GM21737 (cell line): ENCODE results near the gene QKI.
"Not testable (repeated sequence)": the region's sequence is repeated elsewhere in the genome, so short reads cannot be mapped to it uniquely, and the experiment has no call there.

ENCODE experiments used
- ATAC-seq: cut with Tn5 transposase; IDR thresholded peaks from one replicate; pipeline ENCODE4 v1.9.1; 2021; ENCODE audit warnings: mild to moderate bottlenecking, moderate library complexity; ENCODE audit not compliant: unreplicated experiment

Gene QKI

DNA sequence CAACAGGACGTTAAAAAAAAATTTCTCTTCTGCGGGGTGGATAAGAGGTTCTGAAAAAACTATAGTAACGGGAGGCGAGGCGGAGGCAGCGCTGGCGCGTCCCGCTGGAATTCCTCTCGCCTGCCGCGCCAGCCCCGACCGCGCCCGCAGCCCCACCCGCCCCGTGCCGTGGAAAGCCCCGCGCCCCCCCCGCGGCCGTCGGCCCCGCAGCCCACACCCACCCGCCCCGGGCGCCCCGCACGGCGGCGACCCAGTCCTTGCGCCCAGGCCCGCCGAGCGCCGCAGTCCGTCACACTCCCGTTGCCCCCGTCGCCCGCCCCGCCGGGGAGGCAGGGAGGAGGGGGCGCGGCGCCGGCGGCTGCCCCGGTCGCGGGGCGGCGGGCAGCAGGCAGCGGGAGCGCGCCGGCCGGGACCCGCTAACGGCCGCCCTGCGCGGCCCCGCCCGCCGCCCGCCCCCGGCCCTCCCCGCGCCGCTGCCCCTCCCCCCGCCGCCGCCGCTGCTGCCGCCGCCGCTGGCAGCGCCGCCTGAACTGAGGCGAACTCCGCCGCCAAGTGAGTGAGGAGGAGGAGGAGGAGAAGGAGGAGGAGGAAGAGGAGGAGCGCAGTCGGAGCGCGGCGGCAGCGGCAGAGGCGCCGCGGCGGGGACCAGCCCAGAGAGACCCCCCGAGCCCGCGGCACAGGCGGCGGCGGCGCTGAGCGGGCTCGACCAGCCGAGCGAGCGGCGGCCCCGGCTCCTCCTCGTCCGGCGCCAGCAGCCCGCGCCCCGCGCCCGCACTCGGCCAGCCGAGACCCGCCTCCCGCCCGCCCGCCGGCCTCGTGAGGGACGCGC, at the start of gene QKI:
QKI (plus strand) TSS at position 602 of the 829 bp plus-strand sequence. CDS start 476 bp downstream, outside the sequence.
- ATAC-seq, result peak; percentile 40

DNA sequence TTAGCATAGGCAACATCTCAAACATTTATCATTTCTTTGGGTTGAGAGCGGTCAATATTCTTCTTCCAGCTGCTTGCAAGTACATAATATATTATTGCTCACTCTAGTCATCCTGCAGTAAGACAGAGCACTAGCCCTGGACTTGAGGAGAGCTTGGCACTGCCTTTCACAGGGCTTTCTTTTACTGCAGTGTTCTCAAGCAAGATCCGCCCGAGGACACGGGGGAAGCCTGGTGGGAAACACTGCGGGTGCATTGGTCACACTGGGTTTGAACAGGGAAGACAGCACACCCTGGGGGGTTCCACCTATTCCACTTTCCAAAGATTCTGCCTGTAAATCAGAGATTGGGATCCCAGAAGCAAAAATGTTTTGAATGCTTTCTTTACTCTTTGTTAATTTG, 48.2 kb upstream of the QKI start:
- ATAC-seq, result no peak

DNA sequence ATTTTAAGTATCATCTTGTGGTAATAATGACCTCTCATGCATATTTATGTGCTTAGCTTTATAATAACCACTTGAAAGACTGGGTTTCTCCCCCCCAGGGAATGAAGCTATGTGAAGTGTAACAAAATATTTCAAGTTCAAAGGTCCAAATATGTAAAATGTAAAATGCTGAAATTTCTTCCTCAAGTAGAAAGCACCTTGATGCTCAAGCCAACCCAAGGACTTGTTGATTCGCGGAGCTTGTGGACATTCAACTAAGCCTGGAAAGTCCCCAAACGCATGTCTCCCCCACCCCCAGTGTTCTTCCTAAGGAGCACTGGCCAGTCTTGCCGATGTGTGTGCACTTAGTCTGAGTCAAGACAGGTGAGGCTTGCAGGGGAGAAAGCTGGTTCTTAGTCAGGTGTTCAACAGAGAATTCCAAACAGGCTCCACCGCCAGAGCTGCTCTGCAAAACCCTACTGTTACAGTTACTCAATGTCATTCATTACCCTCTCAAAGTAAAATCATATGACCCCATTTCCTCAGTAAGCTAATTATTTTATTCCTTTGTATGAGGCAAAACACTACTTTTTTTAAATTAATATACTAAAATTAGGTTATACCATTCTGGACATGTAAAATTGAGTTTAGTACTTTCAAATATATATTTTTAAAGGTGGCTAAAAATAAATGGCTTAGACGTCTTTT, 46.9 kb upstream of the QKI start:
- no peak for ATAC-seq

DNA sequence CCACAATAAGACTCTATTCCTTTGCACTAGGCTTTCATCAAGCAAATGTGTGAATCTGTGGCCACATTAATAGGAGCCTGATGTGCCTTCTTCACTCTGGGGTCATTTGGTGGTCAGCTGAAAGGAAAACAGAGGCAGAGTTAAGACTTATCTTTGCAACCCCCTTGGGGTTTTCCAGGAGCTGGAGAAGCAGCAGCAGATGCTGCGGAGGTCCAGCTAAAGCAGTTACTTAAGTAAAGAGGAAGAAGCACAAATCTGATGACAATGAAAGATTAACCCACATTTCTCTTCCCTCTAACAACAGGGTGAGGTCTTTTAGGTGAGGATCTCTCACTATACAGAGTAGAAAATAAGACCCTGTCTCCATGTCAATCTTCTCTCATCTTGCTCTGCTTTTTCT, 45.4 kb upstream of the QKI start:
- ATAC-seq, result no peak

DNA sequence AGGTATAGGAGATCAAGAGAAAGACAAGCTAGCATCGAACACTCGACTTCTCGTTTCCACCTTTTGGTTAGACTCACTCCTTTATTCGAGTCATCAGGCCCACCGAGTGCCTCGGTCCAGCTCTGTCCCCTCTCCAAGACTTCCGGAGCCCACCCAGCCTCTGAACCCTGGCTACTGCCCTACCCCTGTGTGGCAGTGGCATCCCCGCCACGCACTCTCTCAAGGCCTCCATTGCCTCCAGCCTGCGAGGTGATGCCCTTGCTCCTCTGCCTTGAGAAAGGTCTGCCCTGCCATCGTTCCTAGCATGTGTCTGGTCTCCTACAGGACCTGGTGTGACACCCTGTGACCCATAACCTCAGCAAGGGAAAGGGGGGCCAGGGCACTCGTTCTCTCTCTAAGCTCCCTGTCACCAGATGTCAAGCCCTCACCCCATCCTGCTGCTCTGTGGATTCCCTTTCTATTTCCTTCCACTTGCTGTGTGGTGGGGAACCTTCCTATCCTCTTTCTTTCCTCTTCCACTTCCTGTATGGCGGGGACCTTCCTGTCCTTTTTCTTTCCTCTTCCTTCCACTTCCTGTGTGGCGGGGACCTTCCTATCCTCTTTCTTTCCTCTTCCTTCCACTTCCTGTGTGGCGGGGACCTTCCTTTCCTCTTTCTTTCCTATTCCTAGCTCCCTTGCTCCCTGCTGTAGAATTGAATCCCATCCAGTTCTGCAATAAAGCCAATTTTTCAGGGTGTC, 44.7 kb upstream of the QKI start:
- no peak for ATAC-seq

DNA sequence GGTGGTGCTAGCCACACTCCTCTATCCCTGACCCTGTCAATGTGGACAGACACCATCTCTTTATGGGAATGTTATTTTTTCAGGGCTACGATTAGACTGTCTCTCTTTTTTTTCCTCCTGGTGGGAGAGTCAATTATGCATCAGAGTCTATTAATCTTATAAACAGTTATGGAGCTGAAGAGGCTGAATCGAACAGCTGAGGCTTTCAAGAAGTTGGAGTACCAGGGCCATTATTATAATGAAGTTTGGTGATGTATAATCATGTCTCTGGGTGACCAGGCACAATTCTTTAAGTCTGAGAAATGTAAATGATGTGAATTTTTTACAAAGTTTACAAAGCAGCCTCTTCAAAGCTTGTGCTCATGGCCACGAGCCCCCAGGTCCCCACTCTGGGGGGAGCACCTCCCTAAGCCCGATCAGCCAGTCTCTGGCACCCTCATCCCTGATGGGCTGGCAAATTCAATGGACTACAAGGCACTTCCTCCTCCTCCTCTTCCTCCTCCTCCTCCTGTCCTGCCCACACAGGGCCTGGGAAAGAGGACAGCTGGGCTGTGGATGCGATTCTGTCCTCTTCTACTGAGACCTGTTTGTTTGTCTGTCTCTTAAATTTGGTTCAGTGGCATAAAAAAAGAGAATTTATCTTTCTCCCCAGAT, 43.9 kb upstream of the QKI start:
- ATAC-seq, result no peak

DNA sequence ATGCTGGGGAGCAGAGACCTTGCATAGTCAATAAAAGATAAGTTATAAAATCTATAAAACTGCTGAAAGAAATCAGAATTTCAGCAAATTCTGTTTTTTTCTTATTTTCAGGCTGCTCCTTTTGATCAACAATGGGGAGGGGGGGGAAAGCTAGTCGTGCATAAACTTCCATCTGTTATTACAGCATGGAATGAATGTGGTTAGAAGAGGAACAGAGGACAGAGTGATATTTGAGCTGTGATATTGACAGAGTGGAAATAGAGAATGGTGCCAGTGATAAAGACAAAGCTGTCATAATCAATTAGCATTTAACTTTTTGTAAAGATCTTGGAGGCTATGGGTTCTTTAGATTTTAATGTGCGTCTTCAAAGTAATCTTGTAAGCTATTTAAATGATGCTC, 43.4 kb upstream of the QKI start:
- ATAC-seq, result no peak

DNA sequence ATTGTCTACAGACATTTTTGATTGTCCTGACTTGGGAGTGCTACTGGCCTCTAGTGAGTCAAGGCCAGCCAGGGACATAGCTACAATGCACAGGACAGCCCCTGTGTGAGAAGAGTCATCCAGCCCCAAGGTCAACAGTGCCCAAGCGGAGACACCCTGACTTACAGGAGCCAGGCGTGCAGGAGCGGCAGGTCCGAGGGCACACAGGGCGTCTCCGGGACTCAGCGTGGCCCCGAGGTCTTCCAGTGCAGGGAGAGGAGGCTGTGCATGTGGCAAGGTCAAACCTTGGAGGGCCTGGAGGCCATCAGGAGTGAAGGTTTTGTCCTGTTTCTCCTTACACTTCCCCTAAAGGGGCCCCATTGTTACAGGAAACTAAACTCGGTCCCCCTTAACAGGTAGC, 41.3 kb upstream of the QKI start:
- no peak for ATAC-seq

DNA sequence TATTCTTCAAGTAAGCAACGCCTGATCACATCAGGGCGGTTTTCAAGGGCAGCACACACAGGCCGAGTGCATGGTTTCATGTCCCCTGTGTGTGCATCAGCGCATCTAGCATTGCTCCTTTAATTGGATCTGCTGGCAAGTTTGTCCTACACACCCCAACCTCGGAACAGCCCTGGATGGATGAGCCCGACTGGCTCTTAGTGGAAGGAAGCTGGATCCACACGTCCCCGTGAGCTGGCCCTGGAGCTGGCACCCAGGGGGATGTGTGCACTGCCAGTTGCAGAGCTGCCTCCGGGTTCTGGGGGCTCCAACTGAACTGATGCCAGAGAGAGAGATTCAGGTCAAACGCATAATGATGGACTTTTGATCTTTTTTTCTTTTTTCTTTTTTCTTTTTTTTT, 39.2 kb upstream of the QKI start:
- ATAC-seq, result no peak

DNA sequence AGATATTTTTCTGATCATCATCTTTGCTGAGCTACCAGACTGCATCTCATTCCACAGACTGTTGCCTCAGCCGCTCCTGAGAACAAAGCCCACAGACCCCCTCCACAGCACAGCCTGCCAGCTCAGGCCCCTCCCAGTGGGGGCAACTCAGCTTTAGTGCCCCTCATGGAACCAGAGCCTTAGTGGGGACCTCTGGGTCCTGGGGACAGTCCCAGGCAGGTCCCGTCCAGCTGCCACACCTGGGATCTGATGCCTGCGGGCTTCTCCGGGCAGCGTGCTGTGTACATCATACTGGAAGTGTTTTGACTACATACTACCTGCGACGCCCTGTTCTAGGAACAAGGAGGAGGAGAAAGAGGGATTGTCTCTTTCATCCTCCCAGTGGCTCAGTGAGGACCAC, 38.3 kb upstream of the QKI start:
- no peak for ATAC-seq

DNA sequence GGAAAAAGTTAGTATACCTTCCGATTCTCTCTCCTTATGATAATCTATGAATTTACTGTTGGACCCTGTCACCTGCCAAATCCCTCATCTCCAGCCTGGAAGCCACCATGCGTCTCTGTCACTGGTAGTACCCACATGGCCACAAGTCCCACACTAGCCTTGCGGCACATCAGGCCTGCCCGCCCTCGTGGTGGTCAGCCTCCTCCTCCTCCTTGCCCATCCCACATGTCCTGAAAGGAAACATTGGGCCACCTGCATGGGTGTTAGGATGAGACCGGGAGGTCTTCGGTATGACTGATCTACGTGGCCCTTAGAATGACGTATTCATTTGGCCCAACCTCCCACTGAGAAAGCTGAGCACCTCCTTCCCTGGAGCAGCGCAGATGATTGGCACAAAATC, 37.0 kb upstream of the QKI start:
- no peak for ATAC-seq

DNA sequence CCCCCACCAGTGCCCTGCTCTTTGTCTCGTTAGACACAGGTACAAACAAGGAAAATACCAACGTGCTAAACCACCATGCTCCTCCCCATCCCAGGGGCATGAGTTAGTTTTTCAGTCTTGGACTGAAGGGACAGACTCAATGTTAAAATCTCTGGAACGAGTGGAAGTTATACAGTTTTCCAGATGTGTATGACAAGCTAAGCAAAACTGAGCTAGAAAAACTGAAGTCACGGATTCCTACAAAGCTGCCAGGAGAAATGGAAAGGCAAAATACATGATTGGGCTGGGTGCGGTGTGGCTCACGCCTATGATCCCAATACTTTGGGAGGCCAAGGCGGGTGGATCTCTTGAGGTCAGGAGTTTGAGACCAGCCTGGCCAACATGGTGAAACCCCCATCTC, 34.3 kb upstream of the QKI start:
- ATAC-seq, result no peak

DNA sequence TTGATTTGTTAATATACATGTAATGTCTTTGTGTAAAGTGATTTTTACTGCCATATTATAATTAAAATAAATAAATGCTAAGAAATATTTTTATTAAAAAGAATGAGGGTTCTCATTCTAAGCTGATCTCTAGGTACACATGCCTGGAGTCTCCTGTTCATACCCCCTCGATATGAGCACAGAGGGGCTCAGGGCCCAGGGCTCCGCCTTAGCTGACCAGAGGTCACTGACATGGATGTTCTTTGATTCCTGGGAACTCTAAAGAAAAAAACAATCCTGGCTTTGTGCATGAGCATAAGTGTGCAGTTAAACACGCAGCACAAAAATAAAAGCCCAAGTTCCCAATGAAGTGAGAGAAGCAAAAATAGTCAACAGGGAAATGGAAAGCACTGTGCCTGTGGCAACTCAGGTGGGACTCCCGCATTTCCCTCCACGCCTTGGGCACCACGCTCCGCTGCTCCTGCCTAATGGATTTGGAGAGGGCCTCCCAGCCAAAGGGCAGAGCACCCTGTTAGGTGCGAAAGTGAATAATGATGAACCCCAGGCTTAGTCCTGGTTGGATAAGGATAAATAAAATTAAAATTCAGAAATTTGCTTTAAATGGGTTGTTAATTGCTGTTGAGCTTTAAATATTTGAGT, 33.3 kb upstream of the QKI start:
- ATAC-seq, result no peak

DNA sequence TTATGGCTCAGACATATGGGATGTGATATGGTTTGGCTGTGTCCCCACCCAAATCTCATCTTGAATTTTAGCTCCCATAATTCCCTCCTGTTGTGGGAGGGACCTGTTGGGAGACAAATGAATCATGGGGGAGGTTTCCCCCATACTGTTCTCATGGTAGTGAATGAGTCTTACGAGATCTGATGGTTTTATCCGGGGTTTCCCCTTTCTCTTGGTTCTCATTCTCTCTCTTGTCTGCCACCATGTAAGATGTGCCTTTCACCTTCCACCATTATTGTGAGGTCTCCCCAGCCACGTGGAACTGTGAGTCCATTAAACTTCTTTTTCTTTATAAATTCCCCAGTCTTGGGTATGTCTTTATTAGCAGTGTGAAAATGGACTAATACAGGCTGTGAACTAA, 31.1 kb upstream of the QKI start:
- ATAC-seq, result not testable (repeated sequence)

DNA sequence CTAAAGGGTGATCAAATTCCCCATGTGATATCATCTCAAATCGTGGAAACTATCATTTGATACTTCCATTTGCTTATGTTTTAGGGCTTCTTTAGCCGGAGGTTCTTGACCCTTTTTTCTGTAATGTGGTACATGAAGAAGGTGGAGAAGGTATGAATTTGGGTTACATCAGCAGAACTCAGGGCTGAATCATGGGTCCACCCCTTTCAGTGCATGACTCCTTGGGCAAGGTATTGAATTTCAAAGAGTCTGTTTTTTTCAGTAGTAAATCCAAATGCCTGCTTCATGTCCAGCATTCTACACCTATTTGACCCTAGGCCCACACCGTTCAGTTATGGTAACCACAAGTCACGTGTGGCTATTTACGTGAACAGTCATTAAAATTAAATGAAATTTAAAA, 30.6 kb upstream of the QKI start:
- ATAC-seq, result no peak

DNA sequence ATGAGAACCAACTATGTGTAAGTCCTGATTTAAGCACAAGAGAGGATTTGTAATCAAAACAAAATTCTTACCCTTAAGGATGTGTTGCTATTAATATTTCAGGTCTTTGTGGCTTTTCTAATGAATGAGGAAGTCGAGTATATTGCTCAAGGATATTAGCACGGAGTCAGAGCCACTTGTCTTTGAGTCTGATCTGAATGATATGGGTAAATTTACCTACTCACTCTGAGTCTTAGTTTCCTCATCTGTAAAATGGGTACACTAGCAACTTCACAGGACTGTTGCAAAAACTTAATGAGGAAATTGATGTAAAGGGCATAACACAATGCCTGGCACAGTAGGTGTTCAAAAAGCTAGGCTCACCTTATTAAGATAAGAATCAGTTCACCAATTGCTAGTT, 30.0 kb upstream of the QKI start:
- ATAC-seq, result no peak

DNA sequence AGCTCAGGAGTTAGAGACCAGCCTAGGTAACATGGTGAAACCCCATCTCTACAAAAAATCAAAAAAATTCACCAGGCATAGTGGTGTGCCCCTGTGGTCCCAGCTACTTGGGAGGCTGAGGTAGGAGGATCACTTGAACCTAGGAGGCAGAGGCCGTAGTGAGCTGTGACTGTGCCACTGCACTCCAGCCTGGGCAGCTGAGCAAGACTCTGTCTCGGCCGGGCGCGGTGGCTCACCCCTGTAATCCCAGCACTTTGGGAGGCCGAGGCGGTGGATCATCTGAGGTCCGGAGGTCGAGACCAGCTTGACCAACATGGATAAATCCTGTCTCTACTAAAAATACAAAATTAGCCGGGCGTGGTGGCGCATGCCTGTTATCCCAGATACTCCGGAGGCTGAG, 29.0 kb upstream of the QKI start:
- ATAC-seq, result not testable (repeated sequence)

DNA sequence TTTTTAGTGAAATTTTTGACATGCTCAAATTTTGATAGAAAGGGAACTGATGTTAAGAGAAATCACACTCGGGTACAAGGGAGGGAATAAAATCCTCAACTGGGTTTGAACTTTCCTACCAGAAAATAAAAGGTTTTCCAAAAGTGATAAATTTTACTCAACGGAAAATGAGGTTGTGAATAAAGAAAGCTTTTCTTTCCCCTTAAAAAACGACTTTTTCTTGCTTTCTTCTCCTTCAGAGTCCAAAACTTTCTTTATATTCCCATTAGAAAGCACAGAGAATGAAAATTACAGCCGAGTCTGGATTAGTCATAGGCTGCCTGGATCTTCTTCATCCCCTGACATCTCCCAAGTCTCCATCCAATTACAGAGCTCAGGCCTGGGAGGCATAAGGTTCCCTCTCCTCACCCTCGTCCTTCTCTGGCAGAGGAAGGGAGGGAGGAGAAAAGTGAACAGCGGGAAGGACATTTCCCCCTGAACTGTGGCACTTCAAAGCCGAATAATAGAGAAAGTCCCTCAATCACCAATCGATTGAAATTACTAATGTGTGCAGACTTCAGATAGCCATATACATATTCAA, 28.1 kb upstream of the QKI start:
- ATAC-seq, result no peak

DNA sequence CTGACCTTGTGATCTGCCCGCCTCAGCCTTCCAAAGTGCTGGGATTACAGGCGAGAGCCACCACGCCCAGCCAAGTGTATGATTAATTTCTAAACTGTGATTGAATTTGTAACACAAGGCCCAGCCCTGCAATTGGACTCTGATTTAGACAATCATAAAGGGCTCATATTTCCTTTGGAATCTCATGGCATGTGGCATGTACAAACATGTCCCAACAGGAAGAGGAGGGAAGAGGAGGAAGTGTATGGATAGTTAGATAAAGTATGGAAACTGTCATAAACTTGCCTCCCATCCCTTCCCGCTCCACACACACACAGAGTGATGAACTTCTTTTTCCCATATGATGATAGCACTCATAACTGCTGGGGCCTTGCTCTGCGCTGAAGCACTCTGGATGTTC, 27.2 kb upstream of the QKI start:
- ATAC-seq, result no peak

DNA sequence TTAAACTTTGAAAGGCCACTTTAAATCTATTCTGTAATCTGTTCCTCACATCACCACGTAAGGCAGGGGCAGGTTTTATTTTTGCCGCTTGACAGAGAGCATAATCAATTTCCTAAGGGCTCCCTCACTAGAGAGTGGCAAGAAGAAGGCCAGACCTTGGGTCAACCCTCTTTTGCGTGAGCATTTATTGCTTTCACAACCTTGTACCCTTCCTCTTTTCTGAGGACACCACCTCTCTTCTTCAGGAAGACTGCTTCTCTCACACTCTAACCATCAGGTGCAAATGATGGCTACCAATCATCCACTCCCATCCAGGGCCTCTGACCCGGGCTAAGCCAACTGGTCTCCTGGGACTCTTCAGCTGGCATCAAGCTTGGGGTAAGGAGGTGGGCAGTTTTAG, 25.2 kb upstream of the QKI start:
- no peak for ATAC-seq

DNA sequence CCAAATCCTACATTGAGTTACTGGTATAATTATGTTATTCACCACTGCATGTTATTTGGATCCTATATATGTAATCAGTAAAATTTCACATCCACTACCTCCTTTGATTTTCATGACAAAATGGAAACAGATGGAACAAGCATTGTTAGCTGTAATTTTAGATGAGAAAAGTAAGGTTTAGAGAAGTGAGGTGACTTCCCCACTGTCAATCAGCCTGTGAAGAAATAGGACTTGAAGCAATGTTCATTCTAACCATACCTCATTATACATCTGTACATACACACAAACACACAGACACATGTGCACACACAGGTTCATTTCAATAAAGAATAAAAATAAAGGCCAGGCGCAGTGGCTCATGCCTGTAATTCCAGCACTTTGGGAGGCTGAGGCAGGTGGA, 23.7 kb upstream of the QKI start:
- no peak for ATAC-seq
